GM18526 (cell line): ENCODE measurements around the gene ISG20L2.
A peak's percentile ranks its signal among the peaks of the same experiment; 100 is the strongest.

Experiments used
- POLR2A ChIP-seq: IDR thresholded peaks from 3 replicates; pipeline ENCODE4 v1.6.1; 2011; ENCODE audit not compliant: insufficient read length; ENCODE audit errors: extremely low read depth

The ISG20L2 gene

DNA sequence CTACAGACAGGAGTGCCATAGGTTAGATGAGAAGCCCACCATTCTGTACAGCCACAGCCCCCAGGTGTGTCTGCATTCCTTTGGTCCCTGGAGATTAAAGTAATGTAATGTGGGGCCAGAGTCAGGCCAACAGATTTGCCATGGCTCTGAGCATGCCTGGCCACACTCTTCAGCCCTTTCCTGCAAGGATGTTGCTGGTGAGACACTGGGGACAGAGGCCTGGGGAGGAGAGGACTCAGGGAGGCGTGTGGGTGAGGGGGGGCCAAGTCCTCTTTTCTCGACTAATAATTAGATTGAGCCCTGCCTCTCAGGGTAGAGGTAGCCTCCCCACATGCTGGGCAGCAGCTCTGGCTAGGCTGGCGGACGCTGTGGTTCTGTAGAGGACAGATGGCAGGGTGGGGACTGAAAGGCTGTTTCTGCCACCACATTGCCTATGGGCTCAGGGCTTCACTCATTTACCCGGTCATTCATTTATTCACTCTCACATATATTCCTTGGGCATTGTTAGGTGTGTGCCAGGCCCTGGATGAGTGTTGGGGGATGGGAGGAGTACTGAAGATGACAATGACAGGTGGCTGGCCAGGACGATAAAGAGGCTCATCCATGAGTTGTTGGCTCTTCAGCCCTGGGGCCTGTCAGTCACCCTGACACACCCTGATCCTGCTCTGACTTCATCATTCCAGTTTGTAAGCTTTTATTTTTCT, 31.7 kb upstream of the ISG20L2 start:
- no peak for TF ChIP-seq POLR2A

DNA sequence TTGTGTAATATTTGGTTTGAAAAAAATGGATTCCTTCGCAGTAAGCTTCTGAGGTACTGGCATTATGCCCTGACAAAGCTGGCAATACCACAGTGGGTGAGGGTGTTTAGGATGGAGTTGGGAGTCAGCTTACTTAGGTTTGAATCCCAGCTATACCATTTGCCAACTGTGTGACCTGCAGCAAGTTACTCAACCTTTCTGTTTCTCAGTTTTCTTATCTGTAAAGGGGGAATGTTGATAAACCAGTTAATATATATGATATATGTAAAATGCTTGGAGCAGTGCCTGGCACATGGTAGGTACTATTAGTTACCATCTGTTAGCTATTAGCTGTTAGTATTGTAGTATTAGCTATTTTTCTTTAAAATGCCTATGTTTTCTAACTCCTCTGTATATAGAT, 27.8 kb upstream of the ISG20L2 start:
- no peak for TF ChIP-seq POLR2A

DNA sequence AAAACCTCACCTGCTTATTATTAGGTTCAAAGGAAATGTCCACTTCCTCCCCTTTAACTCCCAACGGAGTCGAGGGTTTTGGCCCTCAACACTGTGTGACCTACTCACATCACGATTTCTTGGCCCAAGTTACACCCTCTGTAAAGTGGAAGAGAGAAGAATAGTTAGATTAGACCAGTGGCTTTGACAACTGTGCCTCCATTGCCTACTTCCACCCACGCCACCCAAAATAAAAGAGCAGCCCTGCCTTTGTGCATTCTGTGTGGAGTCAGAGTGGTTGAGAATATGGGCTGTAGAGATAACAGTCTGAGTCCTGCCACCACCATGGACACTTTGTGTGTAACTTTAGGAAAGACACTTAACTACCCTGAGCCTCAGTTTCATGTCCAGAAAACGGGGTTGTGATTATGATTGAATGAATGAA, 27.0 kb upstream of the ISG20L2 start:
- no peak for TF ChIP-seq POLR2A

DNA sequence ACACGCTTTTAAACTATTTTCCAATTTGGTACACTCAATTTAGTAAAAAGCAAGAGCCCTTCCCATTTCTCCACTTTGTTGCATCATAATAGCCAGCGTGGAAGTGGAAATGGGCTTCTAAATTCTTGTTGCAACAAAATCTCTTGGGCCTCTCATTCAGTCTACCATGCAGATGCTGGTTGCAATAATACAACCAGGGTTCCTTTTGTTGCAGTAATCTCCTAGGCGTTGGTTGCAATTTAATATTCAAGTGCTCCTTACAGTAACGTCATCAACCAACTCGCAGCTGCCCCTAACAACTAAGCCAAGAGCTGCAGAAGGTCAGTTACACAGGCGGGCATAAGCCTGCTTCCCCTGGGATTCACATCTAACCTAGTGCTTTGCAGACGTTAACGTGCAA, 25.7 kb upstream of the ISG20L2 start:
- no peak for TF ChIP-seq POLR2A

DNA sequence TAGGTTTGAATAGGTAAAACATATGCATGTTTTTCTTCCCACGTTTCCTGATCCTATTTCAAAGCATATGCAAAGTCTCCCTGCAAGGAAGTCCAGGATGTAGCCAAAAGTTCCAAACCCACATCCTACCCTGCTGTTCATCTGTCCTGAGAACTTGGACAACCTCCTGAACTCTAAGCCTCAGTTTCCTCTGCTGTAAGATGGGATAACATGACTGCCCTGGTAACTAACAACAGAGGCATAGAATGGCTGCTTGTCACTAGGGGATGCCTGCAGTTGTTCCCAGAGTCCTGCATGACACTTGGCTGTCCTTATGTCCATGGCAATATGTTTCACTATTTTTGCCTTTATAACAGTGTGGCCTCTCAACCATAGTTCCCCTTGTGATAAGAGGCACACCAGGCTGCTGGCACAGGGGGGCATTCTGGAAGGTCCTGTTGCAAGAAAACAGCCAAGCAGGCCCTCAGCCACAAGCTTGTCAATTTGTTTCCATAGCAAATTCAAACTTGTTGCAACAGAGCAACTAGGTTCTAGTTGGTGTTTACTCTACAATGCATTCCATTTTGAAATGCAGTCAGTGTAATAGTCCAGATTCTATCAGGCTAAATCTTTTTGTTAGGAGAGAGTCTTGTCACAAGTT, 24.4 kb upstream of the ISG20L2 start:
- TF ChIP-seq POLR2A, result no peak

DNA sequence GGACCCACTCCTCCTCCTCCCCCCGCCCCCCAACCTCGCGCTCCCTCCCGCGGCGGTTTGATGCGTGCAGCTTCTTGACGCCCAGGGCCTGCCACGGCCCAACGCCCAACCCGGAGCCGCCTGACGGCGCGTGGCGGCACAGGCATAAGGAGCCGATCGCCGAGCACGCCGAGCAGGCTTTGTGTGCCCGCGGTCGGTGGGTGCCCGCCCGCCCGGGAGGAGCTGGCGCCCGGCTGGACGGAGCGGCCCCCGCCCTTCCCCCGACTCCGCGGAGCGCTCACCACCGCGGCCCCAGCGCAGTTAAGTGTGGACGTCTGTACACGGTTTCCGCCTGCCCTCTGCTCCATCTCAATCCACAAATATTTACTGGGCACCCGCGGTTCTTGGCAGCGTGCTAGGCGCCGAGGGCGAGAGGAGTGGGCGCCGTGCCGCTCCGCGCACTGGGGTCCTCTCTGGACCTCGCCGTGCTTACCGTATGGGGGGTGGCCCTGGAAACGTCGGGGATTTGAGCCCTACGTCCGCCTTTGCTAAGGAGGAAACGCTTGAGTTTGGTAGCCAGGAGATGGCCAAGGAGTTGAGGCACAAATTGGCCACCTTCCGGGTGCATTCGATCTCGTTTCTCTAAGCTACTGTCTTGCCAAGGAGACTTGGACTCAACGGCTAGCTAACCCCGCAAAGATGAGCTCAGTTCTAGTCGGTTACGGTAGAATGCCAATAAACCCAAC, 23.4 kb upstream of the ISG20L2 start:
- TF ChIP-seq POLR2A, result peak; percentile 78

DNA sequence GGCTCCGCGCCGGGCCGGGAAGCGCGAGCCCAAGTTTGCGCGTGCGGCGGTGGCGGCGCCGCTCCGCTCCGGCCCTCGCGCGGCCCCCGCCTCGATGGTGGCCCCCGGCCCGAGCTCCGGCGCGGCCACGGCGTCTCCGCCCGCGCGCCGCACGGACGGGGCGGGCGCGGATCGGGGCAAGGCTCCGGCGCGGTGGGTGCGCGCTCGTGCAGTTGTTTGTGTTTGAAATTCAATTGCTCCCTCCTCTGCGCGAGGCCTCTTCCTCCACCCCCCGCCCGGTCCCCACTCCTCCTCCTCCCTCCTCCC, 22.8 kb upstream of the ISG20L2 start, which contains the start of gene HDGF:
Gene HDGF, minus strand, starts transcription at position 225 of the 306 bp plus-strand sequence. CDS start 246 bp downstream, outside the sequence.
- TF ChIP-seq POLR2A, result no peak

DNA sequence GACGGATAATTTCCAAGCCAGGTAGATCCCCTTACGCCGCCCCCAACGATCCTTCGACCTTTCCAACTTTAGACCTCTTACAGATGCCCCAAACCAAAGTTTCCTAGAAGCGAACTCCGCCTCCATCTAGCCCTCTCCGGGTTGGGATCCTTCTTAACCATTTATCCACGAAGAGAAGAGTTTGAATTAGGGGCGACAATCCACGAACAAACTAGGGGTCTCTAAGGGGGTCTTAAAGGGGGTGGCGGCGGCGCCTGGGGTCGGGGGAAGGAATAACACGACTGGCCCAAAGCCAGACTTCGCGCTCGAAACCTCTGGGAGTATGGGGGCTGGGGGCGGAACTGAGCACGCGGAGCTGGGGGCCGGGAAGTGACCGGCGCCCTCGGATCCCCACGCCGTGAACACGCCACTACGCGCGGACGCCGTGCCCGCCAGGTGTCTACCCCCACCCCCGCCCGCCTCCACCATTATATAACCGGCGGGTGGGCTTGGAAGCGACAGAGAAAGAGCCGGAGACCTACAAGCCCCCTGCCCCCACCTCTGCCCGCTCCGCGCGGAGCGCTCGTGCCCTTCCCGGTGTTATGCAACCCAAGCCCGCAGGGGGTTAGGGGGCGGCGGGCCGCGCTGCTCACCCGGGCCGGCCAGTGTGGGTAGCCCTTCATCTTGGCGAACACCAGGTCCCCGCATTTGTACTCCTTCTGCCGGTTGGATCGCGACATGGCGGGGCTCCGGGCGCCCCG, 22.3 kb upstream of the ISG20L2 start:
- no peak for TF ChIP-seq POLR2A

DNA sequence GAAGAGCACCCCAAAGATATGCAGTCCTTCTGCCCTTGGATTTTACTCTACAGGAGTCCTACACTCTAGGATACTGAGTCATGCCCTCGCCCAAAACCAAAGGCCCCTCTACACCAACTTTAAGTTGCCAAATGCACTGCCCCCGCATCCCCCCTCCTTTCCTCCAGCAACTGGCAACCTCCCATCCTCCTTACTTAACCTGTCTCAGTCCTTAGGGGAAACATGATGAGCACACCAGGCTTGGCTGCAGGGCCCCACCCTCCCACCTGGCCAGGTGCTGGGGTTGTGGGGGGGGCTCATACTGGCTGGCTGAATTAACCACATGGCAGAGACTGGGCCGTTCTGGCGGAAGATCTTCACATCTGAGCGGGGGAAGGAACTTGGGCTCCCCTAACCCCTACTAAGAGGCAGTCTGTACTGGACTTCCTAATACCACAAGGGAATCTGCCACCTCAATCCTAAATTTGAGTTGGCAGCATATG, 21.7 kb upstream of the ISG20L2 start:
- TF ChIP-seq POLR2A, result no peak

DNA sequence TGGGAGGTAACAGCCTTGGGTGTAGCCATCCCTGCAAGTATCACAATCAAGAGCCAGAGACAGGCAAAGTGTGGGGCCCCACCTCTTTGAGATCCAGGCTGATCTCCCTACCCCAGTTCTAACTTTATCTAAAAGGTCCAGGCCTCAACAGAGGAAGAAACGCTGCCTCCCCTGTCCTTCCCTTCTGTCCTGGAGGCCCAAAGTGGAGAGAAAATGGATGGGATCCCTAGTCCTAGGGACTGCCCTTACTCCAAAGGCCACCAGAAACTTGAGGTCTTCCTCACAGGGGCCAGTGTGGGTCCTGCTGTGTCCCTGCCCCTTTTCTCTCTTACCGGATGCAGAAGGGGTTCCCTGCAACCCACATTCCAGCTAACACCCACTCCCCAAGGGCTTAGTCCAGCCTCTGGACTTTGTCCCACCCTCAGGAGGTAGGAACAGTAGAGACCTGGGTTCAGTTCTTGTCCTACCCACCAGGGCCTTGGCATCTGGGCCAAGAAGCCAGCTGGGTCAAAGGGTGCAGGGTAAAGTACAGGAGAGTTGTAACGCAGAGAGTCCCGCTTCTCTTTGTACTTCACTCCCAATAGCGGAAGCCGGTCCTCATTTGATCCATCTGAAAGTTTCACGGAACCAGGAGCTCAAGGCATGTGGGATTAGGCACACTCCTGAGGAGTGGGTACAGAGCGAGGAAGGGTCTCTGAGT, 21.0 kb upstream of the ISG20L2 start:
- TF ChIP-seq POLR2A, result peak; percentile 4

DNA sequence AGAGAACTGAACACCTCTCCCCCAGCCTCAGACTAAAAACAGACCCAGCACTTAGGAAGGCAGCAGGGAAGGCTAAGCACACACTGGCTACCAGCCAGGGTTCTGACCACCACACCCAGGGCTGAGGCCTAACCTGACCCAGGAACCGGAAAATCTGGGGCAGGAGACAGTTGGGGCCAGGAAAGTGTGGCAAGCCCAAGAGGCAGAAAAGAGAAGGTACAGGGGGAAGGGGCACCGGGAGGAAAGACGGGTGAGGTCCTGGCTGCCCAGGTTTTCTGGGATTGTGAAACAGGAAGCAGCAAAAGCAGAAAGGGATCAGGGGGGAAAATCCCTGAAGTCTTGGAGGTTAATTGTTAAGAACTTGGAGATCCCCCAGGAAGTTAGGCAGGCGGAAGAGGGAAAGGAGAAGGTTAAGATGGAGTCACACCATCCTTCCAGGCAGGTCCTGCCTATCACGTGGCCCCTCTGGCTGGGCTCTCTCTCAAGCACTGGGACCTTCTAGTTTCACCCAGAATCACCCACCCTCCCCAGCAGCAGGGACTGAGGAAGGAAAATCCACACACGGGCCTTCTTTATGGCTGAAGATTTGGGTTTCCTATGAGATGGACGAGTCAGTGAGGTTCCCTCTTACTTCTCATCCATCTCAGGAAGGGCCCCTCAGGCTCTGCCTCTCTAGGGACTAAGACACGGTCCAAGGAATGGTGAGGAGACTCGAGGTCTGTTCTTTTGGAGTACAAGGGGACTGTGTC, 20.3 kb upstream of the ISG20L2 start:
- TF ChIP-seq POLR2A, result no peak

DNA sequence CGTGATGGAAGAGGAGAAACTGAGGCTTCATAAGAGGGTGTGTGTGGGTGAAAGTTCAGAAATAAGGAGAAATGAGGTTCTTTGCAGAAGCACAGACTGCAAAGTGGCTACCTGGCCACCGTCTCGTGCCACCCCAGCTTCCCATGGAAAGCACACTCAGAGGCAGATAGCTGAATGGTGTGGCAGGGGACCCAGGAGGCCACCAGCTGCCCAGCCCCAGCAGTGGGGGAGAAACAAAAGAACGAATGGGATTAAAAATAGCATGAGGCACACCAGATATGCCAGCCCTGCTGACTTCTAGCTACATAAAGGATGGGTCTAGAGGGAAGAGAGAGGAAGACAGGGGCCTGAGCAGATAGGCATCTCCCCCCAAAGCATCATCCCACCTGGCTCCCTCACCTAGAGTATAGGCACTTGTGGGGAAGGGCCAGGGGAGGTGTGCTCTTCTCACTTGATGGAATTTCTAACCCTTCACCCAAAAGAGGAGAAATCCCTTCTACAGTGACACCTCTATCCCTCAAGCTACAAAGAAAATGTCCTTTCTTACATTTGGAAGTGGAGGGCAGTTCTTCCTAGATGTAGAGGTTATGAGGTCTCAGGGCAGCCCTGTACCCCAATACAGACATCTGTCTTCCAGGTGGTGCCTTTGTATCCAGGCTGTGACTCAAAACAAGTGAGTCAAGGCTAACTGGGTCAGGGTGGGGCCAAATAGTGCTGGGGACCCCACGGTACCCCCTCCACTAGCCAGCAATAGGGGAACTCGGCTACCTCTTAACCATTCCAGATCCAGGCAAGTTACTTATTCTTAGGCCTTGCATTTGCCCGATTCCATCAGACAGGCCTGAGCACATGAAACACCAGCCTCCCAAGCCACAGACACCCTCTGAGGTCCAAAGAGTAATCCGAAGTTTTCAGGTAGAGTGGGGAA, 19.4 kb upstream of the ISG20L2 start:
- no peak for TF ChIP-seq POLR2A
